Stimulated activated CD4-positive, alpha-beta T cell treated with anti-CD3 and anti-CD28 coated beads, Interleukin-1b, Interleukin-23, amount 100 ng/mL, for 48 hours (primary cell): ENCODE data around the gene RALBP1.

Experiments
- DNase-seq: peaks from one replicate; pipeline ENCODE4 v3.0.0-alpha.2; 2020

Gene RALBP1

GRCh38 chr18:9513971-9514512, 38.7 kb downstream of the RALBP1 start:
- no peak for DNase-seq

- DNase-seq: no peak
Observed at GRCh38 chr18:9516437-9517064, 41.2 kb downstream of the RALBP1 start.

- DNase-seq: no peak
Observed at GRCh38 chr18:9517869-9518268, 42.6 kb downstream of the RALBP1 start.

- no peak for DNase-seq
Observed at GRCh38 chr18:9519399-9519798, 44.1 kb downstream of the RALBP1 start.

- no peak for DNase-seq
Observed at GRCh38 chr18:9520666-9521065, 45.4 kb downstream of the RALBP1 start.

GRCh38 chr18:9521770-9522169, 46.5 kb downstream of the RALBP1 start:
- no peak for DNase-seq

- no peak for DNase-seq
Observed at GRCh38 chr18:9522952-9523351, 47.6 kb downstream of the RALBP1 start.

- DNase-seq: no peak
Observed at GRCh38 chr18:9526458-9526857, 51.1 kb downstream of the RALBP1 start.

- no peak for DNase-seq
Observed at GRCh38 chr18:9530226-9531009, 55.1 kb downstream of the RALBP1 start.

GRCh38 chr18:9531791-9532410, 56.6 kb downstream of the RALBP1 start:
- no peak for DNase-seq

GRCh38 chr18:9534844-9535243, 59.5 kb downstream of the RALBP1 start:
- DNase-seq: no peak

GRCh38 chr18:9535430-9535991, 60.2 kb downstream of the RALBP1 start:
- no peak for DNase-seq

- no peak for DNase-seq
Observed at GRCh38 chr18:9536354-9537152, 61.2 kb downstream of the RALBP1 start.

- no peak for DNase-seq
Observed at GRCh38 chr18:9537677-9538076, 62.4 kb downstream of the RALBP1 start.

- DNase-seq: no peak
Observed at GRCh38 chr18:9539283-9539682, 64.0 kb downstream of the RALBP1 start.

GRCh38 chr18:9539938-9540337, 64.6 kb downstream of the RALBP1 start:
- no peak for DNase-seq

- DNase-seq: no peak
Observed at GRCh38 chr18:9542924-9543323, 67.6 kb downstream of the RALBP1 start.

- DNase-seq: no peak
Observed at GRCh38 chr18:9545029-9545428, 69.7 kb downstream of the RALBP1 start.

GRCh38 chr18:9546468-9546867, 71.2 kb downstream of the RALBP1 start:
- DNase-seq: no peak

GRCh38 chr18:9547782-9548181, 72.5 kb downstream of the RALBP1 start:
- no peak for DNase-seq

- DNase-seq: no peak
Observed at GRCh38 chr18:9549405-9549804, 74.1 kb downstream of the RALBP1 start.

- no peak for DNase-seq
Observed at GRCh38 chr18:9550429-9550828, 75.1 kb downstream of the RALBP1 start.

- DNase-seq: no peak
Observed at GRCh38 chr18:9552191-9552590, 76.9 kb downstream of the RALBP1 start.
